AG04450 (cell line): ENCODE measurements around the gene SLC6A15. TPM values are rescaled to one million over a fixed set of nuclear protein-coding genes. Genes with fewer than 3 reads are reported as not detected.

Experiments
- CTCF ChIA-PET: fragments of 300-600, 350-600 bp; formaldehyde crosslinking; extraction: SDS; loops from one replicate; lab custom pipeline; 2022; ENCODE audit warnings: antibody characterized with exemption, inconsistent platforms; lab: Charles Lee
- POLR2A ChIA-PET: fragments of 350-600 bp; formaldehyde crosslinking; extraction: SDS; loops from one replicate; lab custom pipeline; 2021; ENCODE audit warnings: antibody characterized with exemption, inconsistent platforms; lab: Yijun Ruan, JAX
- DNase-seq: peaks from one replicate; pipeline ENCODE4 v3.0.0-alpha.2; 2011; ENCODE audit warnings: low read depth, low spot score
- H3K27ac ChIP-seq: one replicate; pipeline ENCODE4 v1.5.1; 2012; ENCODE audit warnings: low read depth, low read length, control low read depth
- H3K27me3 ChIP-seq: one replicate; pipeline ENCODE4 v1.6.0; 2012; ENCODE audit warnings: low read length; ENCODE audit not compliant: control insufficient read depth, insufficient read depth
- H3K4me3 ChIP-seq: 2 replicates; pipeline ENCODE4 v1.5.1; 2011; ENCODE audit warnings: mild to moderate bottlenecking, low read depth, low read length, control low read depth
- H3K9me3 ChIP-seq: 2 replicates; pipeline ENCODE4 v1.5.1; 2012; ENCODE audit warnings: low read length; ENCODE audit not compliant: control insufficient read depth, insufficient read depth
- polyA minus RNA-seq: library from RNA; depleted of rRNA, polyadenylated mRNA; stranded (reverse); fragments of >200 nt; gene quantifications from 2 replicates; pipeline ENCODE4 v1.2.3, GENCODE V29; 2011; rRNA and poly(A)+ RNA removed
- polyA plus RNA-seq: library from polyadenylated mRNA; depleted of rRNA; stranded (reverse); fragments of >200 nt; gene quantifications from 2 replicates; pipeline ENCODE4 v1.2.3, GENCODE V29; 2011; rRNA removed
- TF ChIP-seq, protein P1 (sequence below): IDR thresholded peaks from 2 replicates; pipeline ENCODE4 v1.5.1; 2011; ENCODE audit warnings: low read depth, low read length, control low read depth, inconsistent platforms

Gene SLC6A15
- 1.4 and 2.0 TPM in 2 replicates for polyA plus RNA-seq
- 1.5 and 2.4 TPM in 2 replicates for polyA minus RNA-seq

DNA sequence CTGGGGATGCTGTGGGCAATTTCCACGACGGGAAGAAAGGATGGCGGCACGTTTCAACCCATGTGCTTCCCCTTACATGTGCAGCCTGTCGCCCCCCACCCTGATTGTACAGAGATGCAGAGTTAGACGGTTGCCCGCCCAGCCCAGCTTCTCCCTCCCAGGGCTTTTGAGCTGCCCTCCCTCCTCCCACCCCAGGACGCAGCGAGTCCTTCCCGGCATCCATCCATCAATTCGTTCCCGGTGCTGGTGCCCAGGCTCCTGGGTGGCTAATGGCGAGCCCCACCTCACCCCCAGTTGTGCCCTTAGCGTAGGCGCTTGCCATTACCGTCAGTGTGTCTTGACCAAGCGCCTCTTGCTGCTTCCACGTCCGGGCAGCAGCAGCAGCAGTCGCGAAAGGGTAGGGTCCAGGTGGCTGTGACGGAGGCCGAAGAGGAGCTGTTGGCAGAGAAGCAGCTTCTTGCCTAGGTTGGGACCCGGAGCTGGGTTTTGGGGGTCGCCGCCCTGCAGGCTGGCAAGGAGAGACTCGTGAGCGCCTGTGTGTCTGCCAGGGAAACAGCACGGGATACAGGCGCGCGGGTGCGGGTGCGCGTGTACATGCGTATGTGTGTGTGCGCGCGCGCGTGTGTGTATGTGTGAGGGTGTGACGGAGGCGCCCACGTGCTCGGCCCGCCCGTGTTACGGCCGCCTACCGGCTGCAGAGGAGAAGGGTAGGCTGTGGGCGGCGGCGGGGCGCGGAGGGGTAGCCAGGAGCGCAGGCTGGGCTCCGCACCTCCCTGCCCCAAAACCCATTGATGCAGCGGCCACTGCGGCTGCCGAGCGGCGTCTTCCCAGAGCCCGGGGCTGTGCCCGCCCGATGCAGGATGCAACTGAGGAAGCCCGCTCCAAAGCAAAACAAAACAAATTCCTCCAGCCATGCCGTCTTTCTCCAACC is at the start of gene SLC6A15:
TSS of gene SLC6A15 (minus strand) at position 602 of the 931 bp plus-strand sequence. CDS start 20,679 bp downstream, outside the sequence.
- Histone ChIP-seq H3K27me3 (peaks cover 15% of the 10 kb centered on the region), H3K4me3 (peak within 1 kb of the TSS; percentile 58), H3K9me3 (no peaks in the 10 kb centered on the region; the same call in 1 of the 2 replicates), H3K27ac (no peak within 1 kb of the TSS)
- CTCF ChIA-PET = interaction anchor here (0.9 to 3.6 kb wide), 5 partner anchors 14 to 119 kb away, joined by 3 to 23 read pairs (median 4); no protein-coding TSS in a partner anchor
- POLR2A ChIA-PET = no interaction called here
- TF ChIP-seq, protein P1, sequence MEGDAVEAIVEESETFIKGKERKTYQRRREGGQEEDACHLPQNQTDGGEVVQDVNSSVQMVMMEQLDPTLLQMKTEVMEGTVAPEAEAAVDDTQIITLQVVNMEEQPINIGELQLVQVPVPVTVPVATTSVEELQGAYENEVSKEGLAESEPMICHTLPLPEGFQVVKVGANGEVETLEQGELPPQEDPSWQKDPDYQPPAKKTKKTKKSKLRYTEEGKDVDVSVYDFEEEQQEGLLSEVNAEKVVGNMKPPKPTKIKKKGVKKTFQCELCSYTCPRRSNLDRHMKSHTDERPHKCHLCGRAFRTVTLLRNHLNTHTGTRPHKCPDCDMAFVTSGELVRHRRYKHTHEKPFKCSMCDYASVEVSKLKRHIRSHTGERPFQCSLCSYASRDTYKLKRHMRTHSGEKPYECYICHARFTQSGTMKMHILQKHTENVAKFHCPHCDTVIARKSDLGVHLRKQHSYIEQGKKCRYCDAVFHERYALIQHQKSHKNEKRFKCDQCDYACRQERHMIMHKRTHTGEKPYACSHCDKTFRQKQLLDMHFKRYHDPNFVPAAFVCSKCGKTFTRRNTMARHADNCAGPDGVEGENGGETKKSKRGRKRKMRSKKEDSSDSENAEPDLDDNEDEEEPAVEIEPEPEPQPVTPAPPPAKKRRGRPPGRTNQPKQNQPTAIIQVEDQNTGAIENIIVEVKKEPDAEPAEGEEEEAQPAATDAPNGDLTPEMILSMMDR = peak; percentile 51
- DNase-seq = no peak

DNA sequence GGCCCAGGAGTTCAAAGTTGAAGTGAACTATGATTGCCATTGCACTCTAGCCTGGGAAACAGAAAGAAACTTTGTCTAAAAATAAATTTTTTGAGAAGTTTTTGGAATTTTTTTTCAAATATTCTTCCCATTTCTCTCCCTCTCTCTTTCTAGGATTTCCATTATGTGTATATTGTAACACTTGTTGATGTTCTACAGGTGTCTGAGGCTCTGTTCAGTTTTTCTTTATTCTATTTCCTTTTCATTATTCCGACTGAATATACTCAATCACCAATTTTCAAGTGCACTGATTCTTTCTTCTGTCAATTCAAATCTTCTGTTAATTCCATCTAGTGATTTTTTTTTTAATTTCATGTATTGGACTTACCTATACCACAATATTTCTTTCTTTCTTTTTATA is 48.3 kb upstream of the SLC6A15 start:
- Histone ChIP-seq H3K9me3 (no peaks in the 10 kb centered on the region), H3K27me3 (no peaks in the 10 kb centered on the region), H3K27ac (no peak overlapping the region), H3K4me3 (no peak overlapping the region)
- CTCF ChIA-PET = interaction anchor here (2.3 kb wide), 1 partner anchor 68 kb away, joined by 7 read pairs; no protein-coding TSS in a partner anchor
- DNase-seq = no peak
- TF ChIP-seq, protein P1 = no peak
- POLR2A ChIA-PET = no interaction called here

GRCh38 chr12:84955298-84955697 is 42.7 kb upstream of the SLC6A15 start:
- TF ChIP-seq, protein P1 = no peak
- H3K27ac ChIP-seq = no peak overlapping the region
- no peaks in the 10 kb centered on the region for H3K27me3 ChIP-seq
- POLR2A ChIA-PET = no interaction called here
- CTCF ChIA-PET = interaction anchor here (1.2 kb wide), 1 partner anchor 74 kb away, joined by 4 read pairs; no protein-coding TSS in a partner anchor
- no peak overlapping the region for H3K4me3 ChIP-seq
- DNase-seq = no peak
- H3K9me3 ChIP-seq = no peaks in the 10 kb centered on the region

DNA sequence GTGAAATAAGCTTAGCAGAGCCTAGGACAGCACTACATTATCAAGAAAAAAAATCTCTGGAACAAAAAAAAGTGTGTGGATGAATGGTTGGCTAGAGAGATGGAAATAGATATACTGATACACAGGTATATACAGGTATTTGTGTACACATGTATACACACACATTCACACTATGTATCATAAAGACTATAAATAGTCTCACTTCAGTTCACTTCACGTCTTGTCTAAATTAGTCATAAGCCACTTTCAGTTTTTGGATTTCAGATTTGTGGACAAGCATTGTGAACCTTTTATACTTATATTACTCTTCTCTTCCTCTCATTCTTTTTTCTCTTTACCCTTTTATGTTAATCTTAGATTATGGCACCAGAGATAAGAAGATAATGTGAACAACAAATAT is 41.8 kb upstream of the SLC6A15 start:
- Histone ChIP-seq H3K27ac (no peak overlapping the region), H3K9me3 (no peaks in the 10 kb centered on the region), H3K4me3 (no peak overlapping the region), H3K27me3 (no peaks in the 10 kb centered on the region)
- DNase-seq = no peak
- TF ChIP-seq, protein P1 = no peak
- ChIA-PET POLR2A (no interaction called here), CTCF (no interaction called here)
